ENCODE data around the gene H2AZ2. TPM values are rescaled to one million over a fixed set of nuclear protein-coding genes. Genes with fewer than 3 reads are reported as not detected.
"Not testable (repeated sequence)": the region's sequence is repeated elsewhere in the genome, so short reads cannot be mapped to it uniquely, and the experiment has no call there.

H2AZ2 gene
- total RNA-seq, 2 donors from 2014 or later = 173 to 185 TPM

DNA sequence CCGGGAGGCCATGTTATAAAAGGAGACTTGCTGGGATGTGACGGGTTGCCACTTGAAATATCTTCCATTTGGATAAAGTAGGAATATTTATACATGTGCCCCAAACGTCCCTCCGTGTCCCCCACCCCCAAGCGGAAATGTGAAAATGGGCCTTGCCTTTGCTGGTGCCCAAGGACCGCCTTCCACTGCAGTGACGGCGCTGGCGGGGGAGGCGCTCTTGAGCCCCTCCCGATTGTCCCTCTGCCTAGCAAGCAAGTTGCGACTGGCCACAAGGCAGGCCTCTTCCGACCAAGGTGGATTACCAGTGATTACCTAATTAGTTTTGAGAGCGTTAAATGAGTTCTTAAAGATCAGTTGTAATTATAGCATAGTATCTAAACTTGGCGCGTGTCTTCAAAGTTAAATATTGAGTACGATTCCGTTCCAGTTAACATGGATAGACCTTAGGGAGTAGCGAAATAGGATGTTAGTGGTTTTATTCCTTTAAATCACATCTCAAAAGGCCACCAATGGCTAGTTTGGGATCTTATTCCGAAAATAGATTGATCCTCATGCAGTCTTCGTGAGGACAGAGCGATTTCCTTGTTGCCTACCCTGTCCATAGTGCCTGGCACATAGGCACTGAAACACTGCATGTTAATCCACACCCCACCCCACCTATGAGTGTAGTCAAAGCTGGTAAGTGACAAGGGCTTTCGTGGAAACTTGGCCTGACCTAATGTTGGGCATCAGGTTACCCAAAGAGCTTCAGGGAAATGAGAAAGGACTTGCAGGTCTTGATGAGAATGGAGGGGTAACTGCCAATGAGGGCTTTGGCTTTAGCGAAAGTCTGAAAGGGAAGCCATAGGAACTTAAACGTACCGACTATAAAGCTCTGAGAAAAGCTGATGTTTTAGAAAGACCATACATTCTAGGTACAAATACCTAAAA, 50.3 kb downstream of the H2AZ2 start:
- ATAC-seq (peak; percentile 61), DNase-seq (peak; percentile 69 to 76 (median 69))
- peak overlapping the region; percentile 98 for H3K4me3 Mint-ChIP-seq
- H3K27ac Mint-ChIP-seq = peak overlapping the region; percentile 97
- H3K27me3 Mint-ChIP-seq = no peaks in the 10 kb centered on the region
- H3K36me3 Mint-ChIP-seq (ENCODE audit: low read depth) = peaks cover 6% of the 10 kb centered on the region
- peaks cover 24% of the 10 kb centered on the region for H3K4me1 Mint-ChIP-seq
- H3K9me3 ChIP-seq (ENCODE audit: control insufficient read depth, low read length, poor library complexity, severe bottlenecking) = no peaks in the 10 kb centered on the region

GRCh38 chr7:44796504-44797328, 51.2 kb downstream of the H2AZ2 start, which contains the start of gene PPIA:
PPIA (plus strand) TSS chr7:44796681; CDS start chr7:44796725, 44 bp downstream.
- Mint-ChIP-seq H3K4me3 (peak within 1 kb of the TSS; percentile 98), H3K4me1 (peaks cover 22% of the 10 kb centered on the region), H3K36me3 (ENCODE audit: low read depth) (peaks cover 6% of the 10 kb centered on the region), H3K27me3 (no peaks in the 10 kb centered on the region), H3K27ac (peak within 1 kb of the TSS; percentile 97)
- ATAC-seq (peak; percentile 89), DNase-seq (peak; percentile 96 to 98 (median 98))
- H3K9me3 ChIP-seq (ENCODE audit: control insufficient read depth, low read length, poor library complexity, severe bottlenecking) = no peaks in the 10 kb centered on the region

- Mint-ChIP-seq H3K4me3 (peak overlapping the region; percentile 98), H3K27me3 (no peaks in the 10 kb centered on the region), H3K4me1 (peaks cover 23% of the 10 kb centered on the region), H3K27ac (peak overlapping the region; percentile 97), H3K36me3 (ENCODE audit: low read depth) (peaks cover 6% of the 10 kb centered on the region)
- DNase-seq = no peak
- ATAC-seq = peak; percentile 22
- H3K9me3 ChIP-seq (ENCODE audit: control insufficient read depth, low read length, poor library complexity, severe bottlenecking) = no peaks in the 10 kb centered on the region
These were observed 51.8 kb downstream of the H2AZ2 start for GRCh38 chr7:44796034-44796503.

DNA sequence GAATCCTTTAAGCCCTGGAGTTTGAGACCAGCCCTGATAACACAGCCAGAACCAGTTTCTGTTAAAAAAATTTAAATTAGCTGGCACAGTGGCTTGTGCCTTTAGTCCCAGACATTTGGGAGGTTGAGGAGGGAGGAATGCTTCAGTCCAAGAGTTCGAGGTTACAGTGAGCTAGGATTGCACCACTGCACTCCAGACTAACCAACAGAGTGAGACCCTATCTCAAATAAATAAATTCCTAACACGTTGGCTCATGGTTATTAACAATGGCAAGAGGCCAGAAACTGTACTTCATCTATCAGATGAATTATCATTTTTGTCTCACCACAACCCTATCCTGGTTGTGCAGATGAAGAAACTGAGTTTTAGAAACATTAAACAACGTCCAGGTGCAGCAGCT, 53.6 kb downstream of the H2AZ2 start:
- Mint-ChIP-seq H3K36me3 (ENCODE audit: low read depth) (no peaks in the 10 kb centered on the region), H3K27ac (no peak overlapping the region), H3K4me3 (no peak overlapping the region), H3K27me3 (no peaks in the 10 kb centered on the region), H3K4me1 (peaks cover 18% of the 10 kb centered on the region)
- ATAC-seq = no peak
- no peaks in the 10 kb centered on the region for H3K9me3 ChIP-seq (ENCODE audit: control insufficient read depth, low read length, poor library complexity, severe bottlenecking)
- no peak for DNase-seq

DNA sequence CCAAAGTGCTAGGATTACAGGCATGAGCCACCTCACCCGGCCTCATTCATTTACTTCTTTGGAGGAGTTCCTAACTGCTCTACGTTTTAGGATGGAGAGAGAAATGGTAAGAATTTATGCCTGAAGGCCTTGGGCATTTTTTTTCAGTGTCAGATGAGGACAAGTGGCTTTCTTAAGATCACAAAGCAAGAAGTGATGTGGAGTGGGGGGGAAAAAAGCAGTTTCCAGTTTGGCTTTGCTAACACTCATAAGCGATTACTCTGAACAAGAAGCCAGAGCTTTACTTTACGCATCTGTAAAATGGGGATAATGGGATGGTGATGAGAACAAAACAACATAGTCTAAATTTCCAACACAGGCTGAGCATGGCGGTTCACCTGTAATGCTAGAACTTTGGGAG, 54.0 kb downstream of the H2AZ2 start:
- no peak for ATAC-seq
- Mint-ChIP-seq H3K4me3 (no peak overlapping the region), H3K27ac (no peak overlapping the region), H3K4me1 (peaks cover 18% of the 10 kb centered on the region), H3K27me3 (no peaks in the 10 kb centered on the region), H3K36me3 (ENCODE audit: low read depth) (no peaks in the 10 kb centered on the region)
- H3K9me3 ChIP-seq (ENCODE audit: control insufficient read depth, low read length, poor library complexity, severe bottlenecking) = no peaks in the 10 kb centered on the region
- no peak for DNase-seq

DNA sequence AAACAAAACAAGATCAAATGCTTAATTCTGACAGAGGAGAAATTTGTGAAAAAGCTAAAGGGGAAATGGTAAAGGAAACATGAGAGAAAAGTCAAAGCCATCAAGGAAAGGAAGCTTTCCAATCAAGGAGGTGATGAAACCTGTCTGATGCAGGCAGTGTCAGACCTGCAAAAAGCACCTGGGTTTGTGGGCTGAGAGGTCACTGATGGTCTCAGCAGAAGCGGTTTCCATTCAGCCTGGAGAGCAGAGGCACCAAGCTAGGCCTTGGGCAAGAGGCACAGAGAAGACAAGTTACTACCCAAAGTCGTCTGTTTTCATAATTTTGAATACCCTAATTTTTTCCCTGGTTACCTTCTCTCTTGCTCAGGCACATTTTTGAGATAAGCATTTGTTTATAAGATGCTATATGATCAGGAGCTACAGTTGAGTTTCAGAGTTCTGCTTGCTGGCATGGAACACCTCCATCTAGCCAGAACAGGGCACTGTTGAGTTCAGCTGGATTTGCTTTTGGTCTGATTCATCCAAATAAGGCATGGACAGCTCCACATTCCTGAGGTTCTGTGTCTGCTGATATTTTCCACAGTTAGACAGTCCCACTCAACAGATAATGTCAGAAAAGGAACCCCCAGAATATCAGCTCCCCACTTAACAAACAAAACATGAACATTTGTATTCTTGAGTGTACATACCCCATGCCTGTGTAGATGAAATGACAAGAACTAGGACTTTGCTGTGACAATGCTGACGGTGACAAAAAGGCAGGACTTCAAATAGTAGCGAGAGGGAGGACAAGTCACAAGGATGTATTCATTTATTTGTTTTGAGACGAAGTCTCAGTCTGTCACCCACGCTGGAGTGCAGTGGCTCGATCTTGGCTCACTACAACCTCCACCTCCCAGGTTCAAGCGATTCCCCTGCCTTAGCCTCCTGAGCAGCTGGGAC, 56.3 kb downstream of the H2AZ2 start:
- no peaks in the 10 kb centered on the region for H3K36me3 Mint-ChIP-seq (ENCODE audit: low read depth)
- peaks cover 6% of the 10 kb centered on the region for H3K4me1 Mint-ChIP-seq
- ATAC-seq = no peak
- DNase-seq = no peak
- no peaks in the 10 kb centered on the region for H3K9me3 ChIP-seq (ENCODE audit: control insufficient read depth, low read length, poor library complexity, severe bottlenecking)
- no peak overlapping the region for H3K4me3 Mint-ChIP-seq
- no peaks in the 10 kb centered on the region for H3K27me3 Mint-ChIP-seq
- H3K27ac Mint-ChIP-seq = peak overlapping the region; percentile 80

DNA sequence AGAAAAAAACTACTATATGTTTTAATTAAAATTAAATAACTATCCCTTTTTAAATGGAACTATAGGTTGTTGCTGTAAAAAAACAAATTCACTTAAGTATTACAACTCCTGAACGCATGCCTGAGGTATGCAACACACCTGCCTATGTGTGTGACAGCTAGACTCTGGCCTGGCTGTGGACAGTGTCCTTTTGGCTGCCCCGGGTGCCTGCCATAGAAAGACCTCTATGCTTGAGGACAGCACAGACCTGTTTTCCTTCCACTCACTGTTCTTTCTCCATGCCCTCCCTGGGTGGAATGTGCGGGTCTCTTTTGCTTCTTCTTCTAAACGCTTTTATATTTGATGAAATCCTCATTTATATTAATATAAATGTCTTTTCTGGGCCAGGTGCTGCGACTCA, 57.9 kb downstream of the H2AZ2 start:
- ATAC-seq (no peak), DNase-seq (no peak)
- Mint-ChIP-seq H3K36me3 (ENCODE audit: low read depth) (no peaks in the 10 kb centered on the region), H3K27ac (no peak overlapping the region), H3K4me1 (peaks cover 4% of the 10 kb centered on the region), H3K27me3 (no peaks in the 10 kb centered on the region), H3K4me3 (no peak overlapping the region)
- H3K9me3 ChIP-seq (ENCODE audit: control insufficient read depth, low read length, poor library complexity, severe bottlenecking) = no peaks in the 10 kb centered on the region

GRCh38 chr7:44787762-44788161, 60.1 kb downstream of the H2AZ2 start:
- Mint-ChIP-seq H3K4me1 (peaks cover 4% of the 10 kb centered on the region), H3K27ac (no peak overlapping the region), H3K36me3 (ENCODE audit: low read depth) (no peaks in the 10 kb centered on the region), H3K27me3 (no peaks in the 10 kb centered on the region), H3K4me3 (no peak overlapping the region)
- DNase-seq (no peak), ATAC-seq (no peak)
- no peaks in the 10 kb centered on the region for H3K9me3 ChIP-seq (ENCODE audit: control insufficient read depth, low read length, poor library complexity, severe bottlenecking)

- Mint-ChIP-seq H3K4me1 (peaks cover 4% of the 10 kb centered on the region), H3K27ac (no peak overlapping the region), H3K27me3 (no peaks in the 10 kb centered on the region), H3K4me3 (no peak overlapping the region), H3K36me3 (ENCODE audit: low read depth) (no peaks in the 10 kb centered on the region)
- peak; percentile 64 for ATAC-seq
- H3K9me3 ChIP-seq (ENCODE audit: control insufficient read depth, low read length, poor library complexity, severe bottlenecking) = no peaks in the 10 kb centered on the region
- DNase-seq = no peak
These were observed 60.8 kb downstream of the H2AZ2 start for GRCh38 chr7:44787041-44787440.

DNA sequence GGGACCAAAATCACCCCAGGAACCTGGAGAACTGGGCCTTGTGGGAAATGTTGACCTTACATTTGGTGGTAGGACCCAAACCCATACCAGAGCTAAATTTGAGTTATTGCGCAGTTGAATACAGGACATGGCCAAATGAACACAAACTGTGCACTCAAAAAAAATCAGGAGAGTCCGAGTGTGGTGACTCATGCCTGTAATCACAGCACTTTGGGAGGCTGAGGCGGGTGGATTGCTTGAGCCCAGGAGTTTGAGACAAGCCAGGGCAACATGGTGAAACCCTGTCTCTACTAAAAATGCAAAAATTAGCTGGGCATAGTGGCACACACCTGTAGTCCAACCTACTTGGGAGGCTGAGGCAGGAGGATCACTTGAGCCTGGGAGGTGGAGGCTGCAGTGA, 62.7 kb downstream of the H2AZ2 start:
- DNase-seq; H3K27ac Mint-ChIP-seq; H3K9me3 ChIP-seq (ENCODE audit: control insufficient read depth, low read length, poor library complexity, severe bottlenecking); H3K4me1 Mint-ChIP-seq; H3K4me3 Mint-ChIP-seq; ATAC-seq; H3K27me3 Mint-ChIP-seq; H3K36me3 Mint-ChIP-seq (ENCODE audit: low read depth): not testable (repeated sequence)

GRCh38 chr7:44784364-44784763, 63.5 kb downstream of the H2AZ2 start:
- H3K9me3 ChIP-seq (ENCODE audit: control insufficient read depth, low read length, poor library complexity, severe bottlenecking) = no peaks in the 10 kb centered on the region
- DNase-seq (no peak), ATAC-seq (no peak)
- H3K27ac Mint-ChIP-seq = no peak overlapping the region
- H3K4me1 Mint-ChIP-seq = no peaks in the 10 kb centered on the region
- H3K36me3 Mint-ChIP-seq (ENCODE audit: low read depth) = no peaks in the 10 kb centered on the region
- no peaks in the 10 kb centered on the region for H3K27me3 Mint-ChIP-seq
- H3K4me3 Mint-ChIP-seq = no peak overlapping the region

- no peak overlapping the region for H3K27ac Mint-ChIP-seq
- no peaks in the 10 kb centered on the region for H3K4me1 Mint-ChIP-seq
- H3K4me3 Mint-ChIP-seq = no peak overlapping the region
- H3K36me3 Mint-ChIP-seq (ENCODE audit: low read depth) = no peaks in the 10 kb centered on the region
- DNase-seq (no peak), ATAC-seq (no peak)
- H3K27me3 Mint-ChIP-seq = no peaks in the 10 kb centered on the region
- H3K9me3 ChIP-seq (ENCODE audit: control insufficient read depth, low read length, poor library complexity, severe bottlenecking) = no peaks in the 10 kb centered on the region
These were observed 64.5 kb downstream of the H2AZ2 start for GRCh38 chr7:44783407-44783806.

All from T-helper 17 cell (primary cell).